Bronchial smooth muscle cell (primary cell): ENCODE data around the gene EFTUD2. TPM values are rescaled to one million over a fixed set of nuclear protein-coding genes. Genes with fewer than 3 reads are reported as not detected.

Experiments
- total RNA-seq: library from RNA; depleted of rRNA; stranded (reverse); fragments of >200 nt; gene quantifications from 2 replicates; pipeline ENCODE4 v1.2.1, GENCODE V29; 2014

The EFTUD2 gene
- total RNA-seq = 68.9 and 75.3 TPM in 2 replicates

GRCh38 chr17:44899074-44899782 lies at the start of gene EFTUD2:
Gene EFTUD2 (minus strand): TSS chr17:44899445. CDS start chr17:44894521, 4,924 bp downstream.

GRCh38 chr17:44947461-44948314 lies 48.4 kb upstream of the EFTUD2 start, which contains the start of gene KIF18B:
Gene KIF18B (minus strand): TSS chr17:44947773. CDS start chr17:44936344, 11,429 bp downstream.

DNA sequence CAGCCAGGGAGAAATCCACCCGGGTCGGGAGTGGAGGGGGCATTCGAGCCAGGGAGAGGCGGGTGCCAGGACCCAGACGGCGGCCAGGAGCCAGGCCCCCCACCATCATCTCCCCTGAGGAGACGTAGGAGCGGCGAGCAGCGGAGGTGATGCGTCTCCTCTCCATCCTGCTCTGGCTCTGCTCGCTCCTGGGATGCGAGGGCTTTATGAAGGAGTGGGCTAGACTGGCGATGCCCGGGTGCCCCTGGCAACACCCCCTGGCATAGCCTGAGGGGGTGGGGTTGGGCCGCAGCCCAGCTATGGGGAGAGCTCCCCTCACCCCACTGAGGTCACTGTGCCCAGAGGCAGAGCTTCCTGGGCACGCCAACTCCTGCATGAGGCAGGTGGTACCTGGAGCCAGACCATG lies 16.1 kb upstream of the EFTUD2 start, which contains the start of gene GFAP:
GFAP (minus strand) TSS at position 180 of the 406 bp plus-strand sequence; CDS start at position 166, 14 bp downstream.

DNA sequence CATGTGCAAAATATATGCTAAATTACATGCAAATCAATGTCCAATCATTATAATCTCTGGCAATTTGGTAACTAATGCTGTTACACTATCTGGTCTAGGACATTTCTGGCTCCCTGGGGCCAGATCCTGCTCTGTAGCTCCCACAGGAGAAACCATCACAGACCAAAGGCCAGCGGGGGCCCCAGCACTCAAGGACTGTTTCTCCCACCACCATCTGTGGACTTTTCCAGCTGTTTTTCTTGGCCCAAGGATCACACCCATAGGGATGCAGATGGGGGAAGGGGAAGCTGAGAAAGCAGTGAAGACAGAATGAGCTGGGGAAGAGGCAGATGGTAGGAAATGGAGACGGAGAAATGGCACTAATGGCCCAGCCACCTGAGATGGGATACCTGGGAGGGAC lies 51.7 kb downstream of the EFTUD2 start, which contains the start of gene HIGD1B:
HIGD1B (plus strand) TSS at position 298 of the 400 bp plus-strand sequence. CDS start 270 bp downstream, outside the sequence.

GRCh38 chr17:44829523-44830358 lies 69.5 kb downstream of the EFTUD2 start, which contains the start of gene GJC1:
Gene GJC1 (minus strand): TSS chr17:44830287. CDS start chr17:44805817, 24,470 bp downstream.

Other genes starting within 250 kb of the EFTUD2 start
- gene MEIOC, start 243.0 kb downstream of the EFTUD2 start, total RNA-seq = under 0.01 TPM in 1 of 2 replicates, not detected in the other
- 24.9 and 38.3 TPM in 2 replicates for gene CCDC43, start 209.7 kb downstream of the EFTUD2 start, total RNA-seq
- gene DBF4B, start 190.8 kb downstream of the EFTUD2 start, total RNA-seq = 2.0 and 2.7 TPM in 2 replicates
- gene ADAM11, start 140.5 kb downstream of the EFTUD2 start, total RNA-seq = 0.32 and 0.60 TPM in 2 replicates
- 10.2 and 12.6 TPM in 2 replicates for gene GJC1, start 69.2 kb downstream of the EFTUD2 start, total RNA-seq
- not detected in 2 replicates for gene HIGD1B, start 51.6 kb downstream of the EFTUD2 start, total RNA-seq
- gene GFAP, start 16.1 kb upstream of the EFTUD2 start, total RNA-seq = 0.16 and 0.17 TPM in 2 replicates
- gene KIF18B, start 48.3 kb upstream of the EFTUD2 start, total RNA-seq = 0.32 and 0.77 TPM in 2 replicates
- gene C1QL1, start 68.9 kb upstream of the EFTUD2 start, total RNA-seq = 0.32 and 1.1 TPM in 2 replicates
- 30.9 and 39.3 TPM in 2 replicates for gene DCAKD, start 152.2 kb upstream of the EFTUD2 start, total RNA-seq
- 55.5 and 80.2 TPM in 2 replicates for gene NMT1, start 161.9 kb upstream of the EFTUD2 start, total RNA-seq
- gene PLCD3, start 233.1 kb upstream of the EFTUD2 start, total RNA-seq = 39.1 and 45.8 TPM in 2 replicates
- gene ACBD4, start 236.2 kb upstream of the EFTUD2 start, total RNA-seq = 5.8 and 7.4 TPM in 2 replicates
- 5.5 and 8.7 TPM in 2 replicates for gene HEXIM1, start 249.0 kb upstream of the EFTUD2 start, total RNA-seq